GM10266 (cell line): ENCODE data around the gene ACP2.
"Not testable (repeated sequence)": the region's sequence is repeated elsewhere in the genome, so short reads cannot be mapped to it uniquely, and the experiment has no call there.

Source experiments
- DNase-seq: peaks from one replicate; pipeline ENCODE4 v3.0.0; 2012; ENCODE audit errors: extremely low spot score
- TF ChIP-seq, protein P1 (sequence below): IDR thresholded peaks from 2 replicates; pipeline ENCODE4 v1.5.1; 2012; ENCODE audit warnings: mild to moderate bottlenecking, low read depth; ENCODE audit not compliant: control insufficient read depth, insufficient read depth; ENCODE audit errors: missing control alignments

Gene ACP2

GRCh38 chr11:47213950-47214565 is 34.6 kb downstream of the ACP2 start:
- DNase-seq = peak; percentile 73
- TF ChIP-seq, protein P1, sequence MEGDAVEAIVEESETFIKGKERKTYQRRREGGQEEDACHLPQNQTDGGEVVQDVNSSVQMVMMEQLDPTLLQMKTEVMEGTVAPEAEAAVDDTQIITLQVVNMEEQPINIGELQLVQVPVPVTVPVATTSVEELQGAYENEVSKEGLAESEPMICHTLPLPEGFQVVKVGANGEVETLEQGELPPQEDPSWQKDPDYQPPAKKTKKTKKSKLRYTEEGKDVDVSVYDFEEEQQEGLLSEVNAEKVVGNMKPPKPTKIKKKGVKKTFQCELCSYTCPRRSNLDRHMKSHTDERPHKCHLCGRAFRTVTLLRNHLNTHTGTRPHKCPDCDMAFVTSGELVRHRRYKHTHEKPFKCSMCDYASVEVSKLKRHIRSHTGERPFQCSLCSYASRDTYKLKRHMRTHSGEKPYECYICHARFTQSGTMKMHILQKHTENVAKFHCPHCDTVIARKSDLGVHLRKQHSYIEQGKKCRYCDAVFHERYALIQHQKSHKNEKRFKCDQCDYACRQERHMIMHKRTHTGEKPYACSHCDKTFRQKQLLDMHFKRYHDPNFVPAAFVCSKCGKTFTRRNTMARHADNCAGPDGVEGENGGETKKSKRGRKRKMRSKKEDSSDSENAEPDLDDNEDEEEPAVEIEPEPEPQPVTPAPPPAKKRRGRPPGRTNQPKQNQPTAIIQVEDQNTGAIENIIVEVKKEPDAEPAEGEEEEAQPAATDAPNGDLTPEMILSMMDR = no peak

DNA sequence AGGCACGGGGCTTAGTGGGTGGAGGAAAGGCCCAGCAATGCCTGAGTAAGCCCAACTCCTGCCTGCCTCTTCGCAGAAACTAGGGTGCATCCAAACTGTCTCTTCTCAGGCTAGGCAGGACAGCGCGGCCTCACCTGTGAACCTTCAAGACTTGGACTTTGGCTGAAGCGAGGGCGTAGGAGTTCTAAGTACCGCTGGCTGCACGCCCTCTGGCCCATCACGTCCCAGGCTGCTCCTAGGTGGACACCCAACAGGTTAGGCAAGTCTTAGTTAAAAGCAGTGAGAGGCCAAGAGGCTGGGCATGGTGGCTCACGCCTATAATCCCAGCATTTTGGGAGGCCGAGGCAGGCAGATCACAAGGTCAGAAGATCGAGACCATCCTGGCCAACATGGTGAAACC is 35.7 kb downstream of the ACP2 start:
- TF ChIP-seq, protein P1 = no peak

DNA sequence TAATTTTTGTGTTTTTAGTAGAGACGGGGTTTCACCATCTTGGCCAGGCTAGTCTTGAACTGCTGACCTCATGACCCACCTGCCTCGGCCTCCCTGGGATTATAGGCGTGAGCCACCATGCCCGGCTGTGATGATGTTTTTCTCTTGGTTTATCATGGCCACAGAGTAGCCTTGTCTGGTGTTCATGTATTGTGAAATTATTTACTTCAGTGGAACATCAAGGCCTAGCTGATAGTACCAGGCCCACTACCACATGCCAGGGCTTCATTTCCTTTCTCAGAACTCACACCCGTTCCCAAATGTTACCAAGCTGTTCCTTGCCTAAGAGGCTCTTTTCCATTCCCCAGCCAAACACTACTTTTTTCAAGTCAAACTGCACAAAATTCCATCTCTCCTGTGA is 40.0 kb downstream of the ACP2 start:
- TF ChIP-seq, protein P1 = no peak
- no peak for DNase-seq

More for the DNA sequence above, 35.7 kb downstream of the ACP2 start:
- DNase-seq = no peak

DNA sequence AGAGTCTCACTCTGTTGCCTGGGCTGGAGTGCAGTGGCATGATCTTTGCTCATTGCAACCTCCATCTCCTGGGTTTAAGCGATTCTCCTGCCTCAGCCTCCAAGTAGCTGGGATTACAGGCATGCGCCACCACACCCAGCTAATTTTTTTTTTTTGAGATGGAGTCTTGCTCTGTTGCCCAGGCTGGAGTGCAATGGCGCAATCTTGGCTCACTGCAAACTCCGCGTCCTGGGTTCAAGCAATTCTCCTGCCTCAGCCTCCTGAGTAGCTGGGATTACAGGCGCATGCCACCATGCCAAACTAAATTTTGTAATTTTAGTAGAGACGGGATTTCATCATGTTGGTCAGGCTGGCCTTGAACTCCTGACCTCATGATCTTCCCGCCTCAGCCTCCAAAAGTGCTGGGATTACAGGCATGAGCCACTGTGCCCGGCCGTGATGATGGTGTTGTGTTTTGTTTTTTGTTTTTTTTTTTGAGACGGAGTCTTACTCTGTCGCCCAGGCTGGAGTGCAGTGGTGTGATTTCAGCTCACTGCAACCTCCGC is 40.5 kb downstream of the ACP2 start:
- not testable (repeated sequence) for DNase-seq

DNA sequence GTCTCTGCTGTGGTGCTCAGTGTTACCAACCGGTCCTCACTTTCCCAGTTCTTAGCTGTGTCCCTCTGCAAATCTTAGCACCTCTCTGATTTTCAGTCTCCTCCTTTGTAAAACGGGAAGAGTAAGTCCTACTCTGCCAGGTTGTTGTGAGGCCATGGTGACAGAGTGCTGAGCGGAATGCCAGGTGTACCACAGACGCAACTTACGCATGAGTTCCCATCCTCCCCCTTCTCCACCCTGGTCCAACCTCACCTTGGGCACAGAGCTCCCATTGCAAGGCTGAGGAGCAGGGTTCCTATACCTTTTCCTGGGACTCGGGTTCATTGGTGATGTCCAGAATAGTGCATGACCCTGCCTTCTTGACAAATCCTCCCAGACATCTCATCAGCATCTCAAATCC is 41.2 kb downstream of the ACP2 start:
- DNase-seq = no peak
- TF ChIP-seq, protein P1 = no peak

DNA sequence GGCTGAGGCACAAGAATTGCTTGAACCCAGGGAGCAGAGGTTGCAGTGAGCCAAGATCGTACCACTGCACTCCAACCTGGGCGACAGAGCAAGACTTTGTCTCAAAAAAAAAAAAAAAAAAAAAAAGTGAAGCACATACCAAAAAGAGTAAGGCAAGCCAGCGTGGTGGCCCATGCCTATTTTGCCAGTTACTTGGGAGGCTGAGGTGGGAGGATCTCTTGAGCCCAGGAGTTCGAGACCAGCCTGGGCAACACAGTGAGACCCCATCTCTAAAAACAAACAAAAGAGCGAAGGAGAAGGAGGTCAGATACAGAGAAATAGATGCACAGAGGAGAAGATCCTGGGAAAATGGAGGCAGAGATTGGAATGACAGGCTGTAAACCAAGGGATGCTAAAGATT is 42.0 kb downstream of the ACP2 start:
- not testable (repeated sequence) for DNase-seq

- TF ChIP-seq, protein P1 = no peak
- no peak for DNase-seq
These were observed 44.0 kb downstream of the ACP2 start for GRCh38 chr11:47204637-47204989.

DNA sequence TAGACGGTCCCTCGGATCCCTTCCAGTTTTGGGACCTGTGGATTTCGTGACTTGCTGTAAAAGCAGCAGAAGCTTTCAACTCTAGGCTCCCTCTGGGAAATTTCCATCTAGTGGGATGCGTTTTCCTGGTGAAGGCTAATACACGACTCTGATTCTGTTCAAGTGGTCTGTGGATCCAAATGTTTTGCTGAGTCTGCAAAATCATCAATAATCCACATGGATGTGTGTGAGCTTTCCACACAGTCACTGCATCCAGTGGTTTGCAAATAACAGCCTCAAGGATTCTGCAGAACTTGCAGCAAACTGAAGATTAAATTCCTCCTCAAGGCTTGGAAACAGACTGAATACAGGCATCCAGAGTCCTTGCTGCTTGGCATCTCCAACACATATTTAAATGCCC is 46.0 kb downstream of the ACP2 start:
- TF ChIP-seq, protein P1 = no peak

DNA sequence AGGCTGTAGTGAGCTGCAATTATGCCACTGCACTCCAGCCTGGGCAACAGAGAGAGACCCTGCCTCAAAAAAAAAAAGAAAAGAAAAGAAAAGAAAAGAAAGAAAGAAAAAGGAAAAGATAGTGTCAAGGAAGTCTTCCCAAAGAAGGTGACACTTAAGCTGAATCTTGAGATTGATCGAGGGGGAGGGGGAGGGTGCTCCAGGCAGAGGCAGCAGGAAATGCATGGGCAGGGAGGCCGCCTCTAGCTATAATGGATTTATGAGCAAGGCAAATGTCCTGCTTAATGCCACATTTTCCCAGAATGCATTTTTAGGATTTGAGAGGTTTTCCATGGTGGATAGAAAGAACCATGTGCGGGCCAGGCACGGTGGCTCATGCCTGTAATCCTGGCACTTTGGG is 47.6 kb downstream of the ACP2 start:
- DNase-seq = no peak
- TF ChIP-seq, protein P1 = no peak

More for the DNA sequence above, 46.0 kb downstream of the ACP2 start:
- DNase-seq = no peak

- not testable (repeated sequence) for DNase-seq
These were observed 50.5 kb downstream of the ACP2 start for GRCh38 chr11:47198161-47198560.
